K562 (cell line): Measurements from ENCODE around the gene ATP6V0A1. TPM values are rescaled to one million over a fixed set of nuclear protein-coding genes. Genes with fewer than 3 reads are reported as not detected.

ENCODE experiments used
- EGR1 ChIP-seq: fragments of 450-650 bp; conservative IDR thresholded peaks from 2 replicates; pipeline ENCODE4 v1.6.1; 2017; ENCODE audit warnings: mild to moderate bottlenecking
- JUN ChIP-seq, 2 experiments: sonication (generic) in 1 of 2; formaldehyde crosslinking in 1 of 2; IDR thresholded peaks; 2 replicates each; pipeline versions ENCODE4 v1.6.1 to v1.8.0; 2012 to 2022; ENCODE audit warnings: borderline replicate concordance in 2 of 2, mild to moderate bottlenecking in 2 of 2, improper control_type of control experiment in 1 of 2, low read depth in 1 of 2, low read length in 1 of 2, missing genetic modification reagents in 1 of 2
- KDM2B ChIP-seq: fragments of 250-450 bp; sonication (Bioruptor Pico); IDR thresholded peaks from 2 replicates; pipeline ENCODE4 v1.8.0; 2021; ENCODE audit warnings: mild to moderate bottlenecking, moderate library complexity
- NFRKB ChIP-seq: fragments of 450-650 bp; IDR thresholded peaks from 2 replicates; pipeline ENCODE4 v1.6.1; 2016; ENCODE audit warnings: low read depth
- POU5F1 ChIP-seq: fragments of 150-350 bp; IDR thresholded peaks from 2 replicates; pipeline ENCODE4 v1.6.1; 2014; ENCODE audit warnings: borderline replicate concordance, low read length, low read depth, mild to moderate bottlenecking; ENCODE audit not compliant: partially characterized antibody
- TEAD4 ChIP-seq, 2 experiments: sonication (generic) in 1 of 2; formaldehyde crosslinking in 1 of 2; IDR thresholded peaks; 2 replicates each; pipeline versions ENCODE4 v1.6.1 to v1.8.0; 2012 to 2022; ENCODE audit warnings: borderline replicate concordance in 1 of 2, inconsistent platforms in 1 of 2, low read length in 1 of 2, mild to moderate bottlenecking in 1 of 2, missing genetic modification reagents in 1 of 2
- ZNF263 ChIP-seq: sonication (generic); formaldehyde crosslinking; IDR thresholded peaks from 2 replicates; pipeline ENCODE4 v1.8.0; 2022; ENCODE audit warnings: mild to moderate bottlenecking, missing genetic modification reagents, borderline replicate concordance
- ZNF766 ChIP-seq: fragments of 200-800 bp; sonication (Bioruptor generic); conservative IDR thresholded peaks from 2 replicates; pipeline ENCODE4 v1.6.1; 2016; ENCODE audit warnings: missing genetic modification characterization, missing compliant biosample characterization
- polyA plus RNA-seq, 8 experiments: library from polyadenylated mRNA; depleted of rRNA in 4 of 8; stranded (reverse) in 5 of 8; unstranded in 3 of 8; fragments of >200 nt; fragmentation: Nextera tagmentation in 2 of 8; fragmentation: Illumina TruSeq in 1 of 8; extraction: Ambion mirVana in 2 of 8; extraction: Trizol in 1 of 8; gene quantifications; 2 replicates each; pipeline versions ENCODE4 v1.2.1 to v1.2.3, GENCODE V29; 2011 to 2014; ENCODE audit warnings: inconsistent platforms in 1 of 8, missing spikeins in 1 of 8
- total RNA-seq, 7 experiments: library from RNA; depleted of rRNA in 6 of 7; stranded (reverse); fragments of >200 nt in 6 of 7; fragmentation: Illumina TruSeq in 2 of 7; extraction: Trizol in 2 of 7; gene quantifications; 2 replicates each; pipeline versions ENCODE4 v1.2.1 to v1.2.3, GENCODE V29; 2011 to 2021; ENCODE audit warnings: low replicate concordance in 1 of 7
- TF ChIP-seq, protein P1 (sequence below): sonication (generic); formaldehyde crosslinking; IDR thresholded peaks from 2 replicates; pipeline ENCODE4 v1.8.1; 2023; ENCODE audit warnings: mild to moderate bottlenecking, missing genetic modification reagents, moderate library complexity
- TF ChIP-seq, protein P2 (sequence below): sonication (generic); formaldehyde crosslinking; IDR thresholded peaks from 2 replicates; pipeline ENCODE4 v1.8.0; 2022; ENCODE audit warnings: missing genetic modification reagents, mild to moderate bottlenecking, borderline replicate concordance
- TF ChIP-seq, protein P3 (sequence below): fragments of 200-800 bp; sonication (Bioruptor generic); IDR thresholded peaks from 2 replicates; pipeline ENCODE4 v1.6.1; 2017; ENCODE audit warnings: missing genetic modification characterization, missing compliant biosample characterization
- TF ChIP-seq, protein P4 (sequence below): IDR thresholded peaks from 2 replicates; pipeline ENCODE4 v1.6.1; 2012; ENCODE audit warnings: low read depth, low read length, improper control_type of control experiment, borderline replicate concordance
- TF ChIP-seq, protein P5 (sequence below): fragments of 450-650 bp; IDR thresholded peaks from 2 replicates; pipeline ENCODE4 v1.6.1; 2016; ENCODE audit warnings: borderline replicate concordance
- TF ChIP-seq, protein P6 (sequence below): sonication (generic); formaldehyde crosslinking; IDR thresholded peaks from 2 replicates; pipeline ENCODE4 v1.8.1; 2023; ENCODE audit warnings: mild to moderate bottlenecking, missing genetic modification reagents

The ATP6V0A1 gene
- total and polyA plus RNA-seq, 9 of the 15 experiments (the other 6 are each of a cell fraction or from before 2014, with no cell fraction given): 11.8 to 158 (median 75.5) TPM

DNA sequence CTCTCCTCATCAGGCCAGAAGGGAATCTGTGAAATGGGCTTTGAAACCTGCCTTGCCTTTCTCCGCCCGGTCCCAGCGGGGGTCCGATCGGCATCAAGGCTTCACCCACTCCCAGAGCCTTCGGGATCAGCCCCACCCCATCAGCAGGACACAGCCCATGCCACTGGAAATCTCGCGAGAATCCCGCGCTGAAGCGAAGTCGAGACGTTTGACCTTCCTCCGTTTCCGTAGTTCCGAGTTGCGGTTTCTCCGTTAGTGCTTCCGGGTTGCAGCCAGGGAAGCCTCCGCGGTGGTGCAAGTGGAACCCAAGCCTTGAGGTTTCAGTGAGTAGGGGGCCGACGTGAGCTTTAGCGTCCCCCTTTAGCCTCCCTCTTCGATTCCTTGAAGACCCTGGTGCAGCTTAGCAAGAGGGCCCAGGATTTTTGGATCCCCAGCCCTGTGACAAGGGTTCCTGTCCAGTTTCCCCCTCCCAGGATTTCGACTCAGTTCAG lies 103.3 kb downstream of the ATP6V0A1 start, which contains the start of gene COASY (continued):
- no peak; the same call in 1 of the 2 replicates for TF ChIP-seq TEAD4 (IDR thresholded peaks at IDR 0.05; ENCODE audit: low read length)
- no peak for TF ChIP-seq TEAD4 (CRISPR knock-in tag; IDR thresholded peaks at IDR 0.05; ENCODE audit: borderline replicate concordance)
- TF ChIP-seq, protein P1, sequence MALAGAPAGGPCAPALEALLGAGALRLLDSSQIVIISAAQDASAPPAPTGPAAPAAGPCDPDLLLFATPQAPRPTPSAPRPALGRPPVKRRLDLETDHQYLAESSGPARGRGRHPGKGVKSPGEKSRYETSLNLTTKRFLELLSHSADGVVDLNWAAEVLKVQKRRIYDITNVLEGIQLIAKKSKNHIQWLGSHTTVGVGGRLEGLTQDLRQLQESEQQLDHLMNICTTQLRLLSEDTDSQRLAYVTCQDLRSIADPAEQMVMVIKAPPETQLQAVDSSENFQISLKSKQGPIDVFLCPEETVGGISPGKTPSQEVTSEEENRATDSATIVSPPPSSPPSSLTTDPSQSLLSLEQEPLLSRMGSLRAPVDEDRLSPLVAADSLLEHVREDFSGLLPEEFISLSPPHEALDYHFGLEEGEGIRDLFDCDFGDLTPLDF (CRISPR knock-in tag): peak; percentile 76
- TF ChIP-seq NFRKB: no peak
- TF ChIP-seq POU5F1: peak; percentile 98
- TF ChIP-seq, protein P2, sequence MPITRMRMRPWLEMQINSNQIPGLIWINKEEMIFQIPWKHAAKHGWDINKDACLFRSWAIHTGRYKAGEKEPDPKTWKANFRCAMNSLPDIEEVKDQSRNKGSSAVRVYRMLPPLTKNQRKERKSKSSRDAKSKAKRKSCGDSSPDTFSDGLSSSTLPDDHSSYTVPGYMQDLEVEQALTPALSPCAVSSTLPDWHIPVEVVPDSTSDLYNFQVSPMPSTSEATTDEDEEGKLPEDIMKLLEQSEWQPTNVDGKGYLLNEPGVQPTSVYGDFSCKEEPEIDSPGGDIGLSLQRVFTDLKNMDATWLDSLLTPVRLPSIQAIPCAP: no peak
- TF ChIP-seq ZNF766: peak; percentile 56; the same call in 1 of the 2 replicates
- TF ChIP-seq ZNF263 (CRISPR knock-in tag): no peak; the same call in 1 of the 2 replicates
- TF ChIP-seq JUN (IDR thresholded peaks at IDR 0.05; ENCODE audit: borderline replicate concordance, low read depth, low read length): peak; percentile 38; the same call in 1 of the 2 replicates
- TF ChIP-seq JUN (CRISPR knock-in tag; IDR thresholded peaks at IDR 0.05; ENCODE audit: borderline replicate concordance): no peak
- TF ChIP-seq, protein P3, sequence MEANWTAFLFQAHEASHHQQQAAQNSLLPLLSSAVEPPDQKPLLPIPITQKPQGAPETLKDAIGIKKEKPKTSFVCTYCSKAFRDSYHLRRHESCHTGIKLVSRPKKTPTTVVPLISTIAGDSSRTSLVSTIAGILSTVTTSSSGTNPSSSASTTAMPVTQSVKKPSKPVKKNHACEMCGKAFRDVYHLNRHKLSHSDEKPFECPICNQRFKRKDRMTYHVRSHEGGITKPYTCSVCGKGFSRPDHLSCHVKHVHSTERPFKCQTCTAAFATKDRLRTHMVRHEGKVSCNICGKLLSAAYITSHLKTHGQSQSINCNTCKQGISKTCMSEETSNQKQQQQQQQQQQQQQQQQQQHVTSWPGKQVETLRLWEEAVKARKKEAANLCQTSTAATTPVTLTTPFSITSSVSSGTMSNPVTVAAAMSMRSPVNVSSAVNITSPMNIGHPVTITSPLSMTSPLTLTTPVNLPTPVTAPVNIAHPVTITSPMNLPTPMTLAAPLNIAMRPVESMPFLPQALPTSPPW: peak; percentile 87
- TF ChIP-seq, protein P4, sequence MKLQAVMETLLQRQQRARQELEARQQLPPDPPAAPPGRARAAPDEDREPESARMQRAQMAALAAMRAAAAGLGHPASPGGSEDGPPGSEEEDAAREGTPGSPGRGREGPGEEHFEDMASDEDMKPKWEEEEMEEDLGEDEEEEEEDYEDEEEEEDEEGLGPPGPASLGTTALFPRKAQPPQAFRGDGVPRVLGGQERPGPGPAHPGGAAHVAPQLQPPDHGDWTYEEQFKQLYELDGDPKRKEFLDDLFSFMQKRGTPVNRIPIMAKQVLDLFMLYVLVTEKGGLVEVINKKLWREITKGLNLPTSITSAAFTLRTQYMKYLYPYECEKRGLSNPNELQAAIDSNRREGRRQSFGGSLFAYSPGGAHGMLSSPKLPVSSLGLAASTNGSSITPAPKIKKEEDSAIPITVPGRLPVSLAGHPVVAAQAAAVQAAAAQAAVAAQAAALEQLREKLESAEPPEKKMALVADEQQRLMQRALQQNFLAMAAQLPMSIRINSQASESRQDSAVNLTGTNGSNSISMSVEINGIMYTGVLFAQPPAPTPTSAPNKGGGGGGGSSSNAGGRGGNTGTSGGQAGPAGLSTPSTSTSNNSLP: no peak
- TF ChIP-seq, protein P5, sequence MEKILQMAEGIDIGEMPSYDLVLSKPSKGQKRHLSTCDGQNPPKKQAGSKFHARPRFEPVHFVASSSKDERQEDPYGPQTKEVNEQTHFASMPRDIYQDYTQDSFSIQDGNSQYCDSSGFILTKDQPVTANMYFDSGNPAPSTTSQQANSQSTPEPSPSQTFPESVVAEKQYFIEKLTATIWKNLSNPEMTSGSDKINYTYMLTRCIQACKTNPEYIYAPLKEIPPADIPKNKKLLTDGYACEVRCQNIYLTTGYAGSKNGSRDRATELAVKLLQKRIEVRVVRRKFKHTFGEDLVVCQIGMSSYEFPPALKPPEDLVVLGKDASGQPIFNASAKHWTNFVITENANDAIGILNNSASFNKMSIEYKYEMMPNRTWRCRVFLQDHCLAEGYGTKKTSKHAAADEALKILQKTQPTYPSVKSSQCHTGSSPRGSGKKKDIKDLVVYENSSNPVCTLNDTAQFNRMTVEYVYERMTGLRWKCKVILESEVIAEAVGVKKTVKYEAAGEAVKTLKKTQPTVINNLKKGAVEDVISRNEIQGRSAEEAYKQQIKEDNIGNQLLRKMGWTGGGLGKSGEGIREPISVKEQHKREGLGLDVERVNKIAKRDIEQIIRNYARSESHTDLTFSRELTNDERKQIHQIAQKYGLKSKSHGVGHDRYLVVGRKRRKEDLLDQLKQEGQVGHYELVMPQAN: peak; percentile 85; the same call in 1 of the 2 replicates
- TF ChIP-seq, protein P6, sequence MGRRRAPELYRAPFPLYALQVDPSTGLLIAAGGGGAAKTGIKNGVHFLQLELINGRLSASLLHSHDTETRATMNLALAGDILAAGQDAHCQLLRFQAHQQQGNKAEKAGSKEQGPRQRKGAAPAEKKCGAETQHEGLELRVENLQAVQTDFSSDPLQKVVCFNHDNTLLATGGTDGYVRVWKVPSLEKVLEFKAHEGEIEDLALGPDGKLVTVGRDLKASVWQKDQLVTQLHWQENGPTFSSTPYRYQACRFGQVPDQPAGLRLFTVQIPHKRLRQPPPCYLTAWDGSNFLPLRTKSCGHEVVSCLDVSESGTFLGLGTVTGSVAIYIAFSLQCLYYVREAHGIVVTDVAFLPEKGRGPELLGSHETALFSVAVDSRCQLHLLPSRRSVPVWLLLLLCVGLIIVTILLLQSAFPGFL: peak; percentile 94; the same call in 1 of the 2 replicates
- TF ChIP-seq KDM2B (CRISPR knock-in tag): no peak
- 0 out of 2 replicates have a peak, but pooled peaks have one; percentile 2 for TF ChIP-seq EGR1
